K562 (cell line): Measurements from ENCODE around the gene CNNM4. TPM values are rescaled to one million over a fixed set of nuclear protein-coding genes. Genes with fewer than 3 reads are reported as not detected.

Experiments used
- ATF7 ChIP-seq: fragments of 450-650 bp; IDR thresholded peaks from 2 replicates; pipeline ENCODE4 v1.7.1; 2014; ENCODE audit warnings: mild to moderate bottlenecking, moderate library complexity
- CTCFL ChIP-seq: IDR thresholded peaks from 2 replicates; pipeline ENCODE4 v1.6.1; 2011; ENCODE audit warnings: borderline replicate concordance, low read depth, mild to moderate bottlenecking, moderate library complexity, low read length; ENCODE audit not compliant: insufficient read depth, poor library complexity, severe bottlenecking
- FOXJ2 ChIP-seq: fragments of 200-800 bp; sonication (Bioruptor generic); IDR thresholded peaks from 2 replicates; pipeline ENCODE4 v1.6.1; 2016; ENCODE audit warnings: missing genetic modification characterization, missing compliant biosample characterization
- GATAD2B ChIP-seq: fragments of 450-650 bp; IDR thresholded peaks from 2 replicates; pipeline ENCODE4 v1.6.1; 2017; ENCODE audit warnings: mild to moderate bottlenecking, borderline replicate concordance
- IFI16 ChIP-seq: fragments of 250-450 bp; sonication (Bioruptor Pico); IDR thresholded peaks from 2 replicates; pipeline ENCODE4 v2.1.2; 2022; ENCODE audit warnings: mild to moderate bottlenecking, inconsistent platforms
- MLX ChIP-seq, 2 experiments: fragments of 450-650 bp in 1 of 2; sonication (generic) in 1 of 2; formaldehyde crosslinking; conservative IDR thresholded peaks; 2 replicates each; pipeline versions ENCODE4 v1.4.0 to v1.8.1; 2020 to 2022; ENCODE audit warnings: mild to moderate bottlenecking in 1 of 2, missing genetic modification reagents in 1 of 2
- NCOA6 ChIP-seq: fragments of 450-650 bp; IDR thresholded peaks from 2 replicates; pipeline ENCODE4 v1.6.1; 2017; ENCODE audit warnings: mild to moderate bottlenecking
- RBM15 ChIP-seq: fragments of 200-400 bp; formaldehyde crosslinking; IDR thresholded peaks from 2 replicates; pipeline ENCODE4 v1.6.1; 2018; ENCODE audit warnings: mild to moderate bottlenecking, low read length, moderate library complexity; ENCODE audit not compliant: insufficient read depth
- SNAPC5 ChIP-seq: fragments of 250-450 bp; sonication (Bioruptor Pico); IDR thresholded peaks from 2 replicates; pipeline ENCODE4 v1.8.0; 2021; ENCODE audit warnings: moderate library complexity, mild to moderate bottlenecking, inconsistent platforms
- VEZF1 ChIP-seq: fragments of 200-800 bp; sonication (Bioruptor generic); IDR thresholded peaks from 2 replicates; pipeline ENCODE4 v1.6.1; 2017; ENCODE audit warnings: missing genetic modification characterization, missing compliant biosample characterization
- ZBTB5 ChIP-seq: fragments of 450-650 bp; IDR thresholded peaks from 2 replicates; pipeline ENCODE4 v1.6.1; 2017; ENCODE audit warnings: antibody characterized with exemption
- polyA plus RNA-seq, 8 experiments: library from polyadenylated mRNA; depleted of rRNA in 4 of 8; stranded (reverse) in 5 of 8; unstranded in 3 of 8; fragments of >200 nt; fragmentation: Nextera tagmentation in 2 of 8; fragmentation: Illumina TruSeq in 1 of 8; extraction: Ambion mirVana in 2 of 8; extraction: Trizol in 1 of 8; gene quantifications; 2 replicates each; pipeline versions ENCODE4 v1.2.1 to v1.2.3, GENCODE V29; 2011 to 2014; ENCODE audit warnings: inconsistent platforms in 1 of 8, missing spikeins in 1 of 8
- total RNA-seq, 7 experiments: library from RNA; depleted of rRNA in 6 of 7; stranded (reverse); fragments of >200 nt in 6 of 7; fragmentation: Illumina TruSeq in 2 of 7; extraction: Trizol in 2 of 7; gene quantifications; 2 replicates each; pipeline versions ENCODE4 v1.2.1 to v1.2.3, GENCODE V29; 2011 to 2021; ENCODE audit warnings: low replicate concordance in 1 of 7
- TF ChIP-seq, protein P1 (sequence below): sonication (generic); formaldehyde crosslinking; IDR thresholded peaks from 2 replicates; pipeline ENCODE4 v1.8.0; 2022; ENCODE audit warnings: missing genetic modification reagents, mild to moderate bottlenecking, borderline replicate concordance
- TF ChIP-seq, protein P2 (sequence below): IDR thresholded peaks from 2 replicates; pipeline ENCODE4 v1.6.1; 2011; ENCODE audit not compliant: insufficient read length; ENCODE audit errors: extremely low read depth

Gene CNNM4
- total and polyA plus RNA-seq, 9 of the 15 experiments (the other 6 are each of a cell fraction or from before 2014, with no cell fraction given), result 0.96 to 6.3 (median 2.8) TPM

- TF ChIP-seq CTCFL, result peak; percentile 91
- no peak for TF ChIP-seq ZBTB5
- TF ChIP-seq RBM15, result no peak
- TF ChIP-seq, protein P1, sequence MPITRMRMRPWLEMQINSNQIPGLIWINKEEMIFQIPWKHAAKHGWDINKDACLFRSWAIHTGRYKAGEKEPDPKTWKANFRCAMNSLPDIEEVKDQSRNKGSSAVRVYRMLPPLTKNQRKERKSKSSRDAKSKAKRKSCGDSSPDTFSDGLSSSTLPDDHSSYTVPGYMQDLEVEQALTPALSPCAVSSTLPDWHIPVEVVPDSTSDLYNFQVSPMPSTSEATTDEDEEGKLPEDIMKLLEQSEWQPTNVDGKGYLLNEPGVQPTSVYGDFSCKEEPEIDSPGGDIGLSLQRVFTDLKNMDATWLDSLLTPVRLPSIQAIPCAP, result no peak
- TF ChIP-seq VEZF1 (CRISPR knock-in tag), result peak; percentile 93
- no peak for TF ChIP-seq MLX (CRISPR knock-in tag; conservative IDR thresholded peaks at IDR 0.05)
- TF ChIP-seq GATAD2B, result peak; percentile 38
- no peak for TF ChIP-seq NCOA6
- TF ChIP-seq, protein P2, sequence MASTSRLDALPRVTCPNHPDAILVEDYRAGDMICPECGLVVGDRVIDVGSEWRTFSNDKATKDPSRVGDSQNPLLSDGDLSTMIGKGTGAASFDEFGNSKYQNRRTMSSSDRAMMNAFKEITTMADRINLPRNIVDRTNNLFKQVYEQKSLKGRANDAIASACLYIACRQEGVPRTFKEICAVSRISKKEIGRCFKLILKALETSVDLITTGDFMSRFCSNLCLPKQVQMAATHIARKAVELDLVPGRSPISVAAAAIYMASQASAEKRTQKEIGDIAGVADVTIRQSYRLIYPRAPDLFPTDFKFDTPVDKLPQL, result no peak
- TF ChIP-seq IFI16, result no peak
- TF ChIP-seq SNAPC5 (CRISPR knock-in tag), result no peak
- TF ChIP-seq ATF7, result peak; percentile 73; the same call in 1 of the 2 replicates
- TF ChIP-seq FOXJ2 (tag), result no peak; the same call in 1 of the 2 replicates
These were observed 55.6 kb downstream of the CNNM4 start, which contains the start of gene CNNM3 (continued) for GRCh38 chr2:96816127-96816835.
